Astrocyte (in vitro differentiated cells and primary cell): ENCODE results near the gene FUT1. TPM values are rescaled to one million over a fixed set of nuclear protein-coding genes. Genes with fewer than 3 reads are reported as not detected.

Experiments
- DNase-seq: peaks from one replicate; pipeline ENCODE4 v3.0.0-alpha.2; 2010; ENCODE audit warnings: low read depth
- FAIRE-seq: peaks from 2 replicates; lab custom pipeline; 2011; peaks lifted over from hg19 to GRCh38; lab: Jason Lieb, UNC
- H2AFZ ChIP-seq: 2 replicates; pipeline ENCODE4 v1.6.0; 2012; ENCODE audit warnings: low read depth, low read length, inconsistent platforms
- H3K27ac ChIP-seq: 2 replicates; pipeline ENCODE4 v1.5.1; 2011; ENCODE audit warnings: low read depth, low read length, inconsistent platforms
- H3K27me3 ChIP-seq: 2 replicates; pipeline ENCODE4 v1.6.0; 2011; ENCODE audit warnings: low read length, inconsistent platforms; ENCODE audit not compliant: insufficient read depth
- H3K36me3 ChIP-seq: 2 replicates; pipeline ENCODE4 v1.5.1; 2011; ENCODE audit warnings: low read length, inconsistent platforms; ENCODE audit not compliant: insufficient read depth
- H3K4me1 ChIP-seq: 2 replicates; pipeline ENCODE4 v1.5.1; 2011; ENCODE audit warnings: low read length, inconsistent platforms; ENCODE audit not compliant: insufficient read depth
- H3K4me2 ChIP-seq: 2 replicates; pipeline ENCODE4 v1.6.0; 2012; ENCODE audit warnings: low read length, inconsistent platforms
- H3K4me3 ChIP-seq: 2 replicates; pipeline ENCODE4 v1.5.1; 2011; ENCODE audit warnings: low read depth, mild to moderate bottlenecking, low read length, inconsistent platforms; ENCODE audit not compliant: insufficient read depth
- H3K79me2 ChIP-seq: 2 replicates; pipeline ENCODE4 v1.6.0; 2012; ENCODE audit warnings: mild to moderate bottlenecking, low read length, inconsistent platforms; ENCODE audit not compliant: insufficient read depth
- H3K9ac ChIP-seq: 2 replicates; pipeline ENCODE4 v1.6.0; 2012; ENCODE audit warnings: mild to moderate bottlenecking, low read length, inconsistent platforms
- H3K9me3 ChIP-seq: 2 replicates; pipeline ENCODE4 v1.5.1; 2012; ENCODE audit warnings: low read depth, mild to moderate bottlenecking, low read length, inconsistent platforms; ENCODE audit not compliant: insufficient read depth
- H4K20me1 ChIP-seq: 2 replicates; pipeline ENCODE4 v1.6.0; 2012; ENCODE audit warnings: low read length, inconsistent platforms; ENCODE audit not compliant: insufficient read depth
- H3K27ac Mint-ChIP-seq: one replicate; pipeline ENCODE4 v1.8.0; 2021; ENCODE audit warnings: mild to moderate bottlenecking, mixed read lengths; ENCODE audit not compliant: unreplicated experiment
- H3K27me3 Mint-ChIP-seq: one replicate; pipeline ENCODE4 v1.8.0; 2021; ENCODE audit warnings: low read depth, mixed read lengths; ENCODE audit not compliant: unreplicated experiment
- H3K36me3 Mint-ChIP-seq: one replicate; pipeline ENCODE4 v1.8.0; 2021; ENCODE audit warnings: low read depth, mixed read lengths; ENCODE audit not compliant: unreplicated experiment
- H3K4me1 Mint-ChIP-seq: one replicate; pipeline ENCODE4 v1.8.0; 2021; ENCODE audit warnings: low read depth, mixed read lengths; ENCODE audit not compliant: unreplicated experiment
- H3K4me3 Mint-ChIP-seq: one replicate; pipeline ENCODE4 v1.8.0; 2021; ENCODE audit warnings: mild to moderate bottlenecking, moderate library complexity, mixed read lengths; ENCODE audit not compliant: unreplicated experiment
- H3K9me3 Mint-ChIP-seq: one replicate; pipeline ENCODE4 v1.8.0; 2021; ENCODE audit warnings: mild to moderate bottlenecking, mixed read lengths; ENCODE audit not compliant: unreplicated experiment
- CTCF ChIP-seq: IDR thresholded peaks from 2 replicates; pipeline ENCODE4 v1.5.1; 2011; ENCODE audit warnings: low read depth, mild to moderate bottlenecking, inconsistent platforms, low read length, moderate library complexity; ENCODE audit not compliant: insufficient read depth
- EZH2 ChIP-seq: IDR thresholded peaks from 2 replicates; pipeline ENCODE4 v1.6.1; 2012; ENCODE audit warnings: mild to moderate bottlenecking, low read length, inconsistent platforms; ENCODE audit not compliant: insufficient read depth
- total RNA-seq: library from RNA; stranded (reverse); gene quantifications from 2 replicates; pipeline ENCODE4 v1.2.1, GENCODE V29; 2021

FUT1 gene
- total RNA-seq, 1 donor from 2014 or later, result 0.91 TPM

GRCh38 chr19:48708471-48708870 lies 44.0 kb downstream of the FUT1 start:
- no peak overlapping the region for H3K4me3 Mint-ChIP-seq
- Histone ChIP-seq H3K4me2 (no peak overlapping the region), H3K9me3 (no peaks in the 10 kb centered on the region), H3K4me1 (peaks cover 7% of the 10 kb centered on the region), H3K36me3 (no peaks in the 10 kb centered on the region), H4K20me1 (no peaks in the 10 kb centered on the region), H3K79me2 (no peaks in the 10 kb centered on the region), H3K27ac (no peak overlapping the region), H3K27me3 (no peaks in the 10 kb centered on the region), H3K9ac (no peak overlapping the region), H3K4me3 (no peak overlapping the region), H2AFZ (no peak overlapping the region)
- H3K36me3 Mint-ChIP-seq, result peaks cover 16% of the 10 kb centered on the region
- DNase-seq (no peak), FAIRE-seq (no peak)
- H3K4me1 Mint-ChIP-seq, result no peaks in the 10 kb centered on the region
- H3K27me3 Mint-ChIP-seq, result no peaks in the 10 kb centered on the region
- H3K27ac Mint-ChIP-seq, result no peak overlapping the region
- TF ChIP-seq EZH2, result no peak
- TF ChIP-seq CTCF, result no peak
- H3K9me3 Mint-ChIP-seq, result no peaks in the 10 kb centered on the region

GRCh38 chr19:48705431-48705830 lies 47.0 kb downstream of the FUT1 start:
- Mint-ChIP-seq H3K27ac (no peak overlapping the region), H3K4me1 (no peaks in the 10 kb centered on the region), H3K9me3 (no peaks in the 10 kb centered on the region), H3K27me3 (no peaks in the 10 kb centered on the region), H3K4me3 (no peak overlapping the region), H3K36me3 (peaks cover 19% of the 10 kb centered on the region)
- H3K9me3 ChIP-seq, result no peaks in the 10 kb centered on the region
- no peak overlapping the region for H3K27ac ChIP-seq
- no peaks in the 10 kb centered on the region for H3K36me3 ChIP-seq
- FAIRE-seq, result no peak
- H3K27me3 ChIP-seq, result no peaks in the 10 kb centered on the region
- H3K4me3 ChIP-seq, result no peak overlapping the region
- no peaks in the 10 kb centered on the region for H3K79me2 ChIP-seq
- TF ChIP-seq EZH2 (no peak), CTCF (no peak)
- no peak overlapping the region for H2AFZ ChIP-seq
- no peaks in the 10 kb centered on the region for H3K4me1 ChIP-seq
- DNase-seq, result no peak
- H3K9ac ChIP-seq, result no peak overlapping the region
- no peak overlapping the region for H3K4me2 ChIP-seq
- H4K20me1 ChIP-seq, result no peaks in the 10 kb centered on the region

GRCh38 chr19:48703316-48703715 lies 49.1 kb downstream of the FUT1 start:
- Histone ChIP-seq H3K9ac (no peak overlapping the region), H3K4me1 (peaks cover 4% of the 10 kb centered on the region), H3K36me3 (no peaks in the 10 kb centered on the region), H3K9me3 (no peaks in the 10 kb centered on the region), H3K79me2 (no peaks in the 10 kb centered on the region), H3K4me2 (no peak overlapping the region), H3K27ac (no peak overlapping the region), H3K27me3 (no peaks in the 10 kb centered on the region), H3K4me3 (no peak overlapping the region), H4K20me1 (no peaks in the 10 kb centered on the region), H2AFZ (no peak overlapping the region)
- Mint-ChIP-seq H3K27me3 (no peaks in the 10 kb centered on the region), H3K27ac (no peak overlapping the region), H3K4me1 (peaks cover 1% of the 10 kb centered on the region), H3K4me3 (no peak overlapping the region), H3K9me3 (no peaks in the 10 kb centered on the region), H3K36me3 (peaks cover 17% of the 10 kb centered on the region)
- DNase-seq, result no peak
- FAIRE-seq, result no peak
- TF ChIP-seq EZH2, result no peak
- TF ChIP-seq CTCF, result no peak
